HEK293T (cell line): ENCODE measurements around the gene ADCY9.

Source experiments
- ELF4 ChIP-seq: fragments of 450-650 bp; IDR thresholded peaks from 2 replicates; pipeline ENCODE4 v1.6.1; 2017; ENCODE audit warnings: antibody characterized with exemption
- FOXM1 ChIP-seq: fragments of 450-650 bp; IDR thresholded peaks from 2 replicates; pipeline ENCODE4 v1.6.1; 2017; ENCODE audit warnings: mild to moderate bottlenecking, borderline replicate concordance
- LEF1 ChIP-seq: fragments of 450-650 bp; IDR thresholded peaks from 2 replicates; pipeline ENCODE4 v1.6.1; 2017; ENCODE audit warnings: mild to moderate bottlenecking, borderline replicate concordance
- SP1 ChIP-seq: fragments of 450-650 bp; IDR thresholded peaks from 2 replicates; pipeline ENCODE4 v1.6.1; 2017

GRCh38 chr16:4120176-4120575 is 3.9 kb upstream of the ADCY9 start:
- no peak for TF ChIP-seq LEF1
- TF ChIP-seq ELF4, result no peak
- no peak for TF ChIP-seq FOXM1
- TF ChIP-seq SP1, result no peak
